ENCODE data around the gene ZNF705A.
A peak's percentile ranks its signal among the peaks of the same experiment; 100 is the strongest.
"Not testable (repeated sequence)": the region's sequence is repeated elsewhere in the genome, so short reads cannot be mapped to it uniquely, and the experiment has no call there.

Gene ZNF705A

DNA sequence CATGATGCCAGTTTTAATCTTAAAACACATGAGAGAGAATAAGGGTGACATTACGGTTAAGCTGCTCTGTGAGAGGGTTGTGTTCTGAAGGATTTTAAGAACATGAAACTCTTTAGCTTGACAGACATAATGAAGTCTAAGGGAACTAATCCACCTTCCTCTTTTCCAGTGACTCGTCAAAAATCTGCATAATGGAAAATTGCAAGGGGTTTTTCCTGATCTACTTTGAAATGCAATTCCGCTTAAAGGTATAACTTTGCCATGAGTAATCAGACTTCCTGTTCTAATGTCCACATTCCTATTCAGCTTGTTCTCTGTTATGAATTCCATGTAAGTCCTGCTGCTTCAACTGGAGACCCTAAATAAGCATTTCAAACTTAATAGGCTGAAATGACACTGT, at the start of gene ZNF705A:
Gene ZNF705A (plus strand): TSS at position 171 of the 400 bp plus-strand sequence. CDS start 15,611 bp downstream, outside the sequence.
- DNase-seq (ENCODE audit: low read depth in 2 of 2), result no peak

DNA sequence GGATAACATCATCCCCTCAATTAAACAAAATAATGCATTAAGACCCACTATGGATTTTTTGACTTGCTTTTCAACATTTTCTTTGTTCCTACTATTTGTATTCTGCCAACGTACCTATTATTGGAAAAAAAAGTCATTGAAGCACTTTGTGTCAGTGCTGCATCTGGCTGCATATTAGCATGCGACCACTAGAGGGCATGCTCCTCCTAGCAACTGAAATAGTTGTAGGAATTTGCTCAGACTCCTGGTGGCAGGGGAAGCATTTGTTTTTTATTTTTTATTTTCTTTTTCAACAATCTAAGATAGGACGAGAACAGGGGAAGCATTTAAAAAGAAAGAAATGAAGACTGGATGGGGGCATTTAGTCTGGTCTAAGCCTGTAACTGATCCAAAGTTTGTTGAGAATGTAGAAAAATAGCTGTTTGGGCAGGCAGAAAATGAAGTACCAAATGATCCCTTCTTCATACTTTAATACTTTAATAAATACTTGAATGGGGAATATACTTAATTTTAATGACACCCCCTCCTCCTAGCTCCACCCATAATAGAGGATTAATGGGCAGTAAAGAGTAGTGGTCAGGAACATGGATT, 47.9 kb upstream of the ZNF705A start:
- peak; percentile 38 to 57 for DNase-seq (ENCODE audit: low read depth in 2 of 2)

DNA sequence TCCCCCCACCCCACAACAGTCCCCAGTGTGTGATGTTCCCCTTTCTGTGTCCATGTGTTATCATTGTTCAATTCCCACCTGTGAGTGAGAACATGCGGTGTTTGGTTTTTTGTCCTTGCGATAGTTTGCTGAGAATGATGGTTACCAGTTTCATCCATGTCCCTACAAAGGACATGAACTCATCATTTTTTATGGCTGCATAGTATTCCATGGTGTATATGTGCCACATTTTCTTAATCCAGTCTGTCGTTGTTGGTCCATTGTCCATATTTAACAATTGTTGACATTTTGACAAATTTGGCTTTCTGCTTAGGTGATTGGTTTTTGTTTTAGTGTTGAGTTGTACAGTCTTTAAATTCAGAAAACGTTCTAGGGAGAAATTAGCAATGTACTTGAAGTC, 43.7 kb upstream of the ZNF705A start:
- DNase-seq (ENCODE audit: low read depth in 2 of 2), result not testable (repeated sequence)

DNA sequence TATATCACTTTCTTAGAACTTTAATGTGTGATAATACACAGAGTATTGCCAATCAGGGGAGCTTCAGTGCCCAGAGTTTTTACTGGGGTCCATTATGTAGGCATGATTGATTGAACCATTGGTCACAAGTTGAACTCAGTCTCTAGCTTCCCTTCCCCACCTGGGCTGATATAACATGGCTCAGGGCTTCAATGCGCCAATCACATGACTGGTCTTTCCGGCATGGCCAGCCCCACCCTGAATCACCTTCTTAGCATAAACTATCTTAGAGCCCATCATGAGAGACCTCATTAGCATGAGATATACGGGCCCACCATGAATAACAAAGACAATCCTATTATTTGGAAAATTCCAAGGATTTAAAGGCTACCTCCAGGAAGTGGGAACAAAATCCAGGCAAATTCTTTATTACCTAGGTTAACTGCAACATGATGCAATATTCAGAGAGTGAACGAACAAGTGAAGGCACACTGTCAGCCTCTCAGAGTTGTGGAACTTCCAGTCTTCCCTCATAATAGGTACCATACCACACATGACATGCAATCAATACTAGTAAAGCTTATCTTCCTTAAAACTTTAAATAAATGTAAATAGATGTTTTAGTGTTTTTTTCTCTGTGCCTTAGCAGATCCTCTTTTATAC, 36.6 kb upstream of the ZNF705A start:
- DNase-seq (ENCODE audit: low read depth in 2 of 2), result no peak

DNA sequence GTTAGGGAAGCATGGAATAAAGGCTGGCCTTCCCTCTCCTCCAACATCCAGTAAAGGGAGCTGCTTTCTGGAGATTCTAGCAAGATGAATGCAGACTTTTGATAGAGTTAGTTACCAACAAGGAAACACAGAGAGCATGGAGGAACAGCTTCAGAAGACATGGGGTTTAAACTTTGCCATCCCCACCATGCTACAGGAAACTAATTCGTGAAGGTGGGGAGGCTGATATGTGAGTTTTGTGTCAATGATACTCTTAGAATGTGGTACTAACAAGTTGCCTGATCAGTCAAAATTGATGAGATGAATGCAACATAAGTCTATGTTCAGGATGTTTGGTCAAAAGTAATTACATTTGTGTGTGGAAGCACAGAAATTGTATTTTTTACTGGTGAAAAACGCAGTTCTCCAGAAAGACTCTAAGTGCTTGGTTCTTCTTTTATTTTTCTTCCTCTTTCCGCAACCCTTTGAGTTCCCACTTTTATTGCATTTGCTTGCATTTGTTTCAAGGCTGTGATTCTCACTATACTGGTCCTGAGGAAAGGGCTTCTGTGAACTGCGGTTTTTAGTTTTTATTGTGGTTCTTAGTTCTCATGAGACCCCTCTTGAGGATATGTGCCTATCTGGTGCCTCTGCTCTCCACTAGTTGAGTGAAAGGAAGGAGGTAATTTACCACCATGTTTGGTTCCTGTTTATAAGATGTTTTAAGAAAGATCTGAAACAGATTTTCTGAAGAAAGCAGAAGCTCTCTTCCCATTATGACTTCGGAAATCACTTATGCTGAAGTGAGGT, 33.5 kb upstream of the ZNF705A start, which contains the start of gene CLEC4A:
Gene CLEC4A (plus strand): TSS at position 494 of the 789 bp plus-strand sequence. CDS start 262 bp downstream, at position 756.
- DNase-seq (ENCODE audit: low read depth in 2 of 2), result no peak

DNA sequence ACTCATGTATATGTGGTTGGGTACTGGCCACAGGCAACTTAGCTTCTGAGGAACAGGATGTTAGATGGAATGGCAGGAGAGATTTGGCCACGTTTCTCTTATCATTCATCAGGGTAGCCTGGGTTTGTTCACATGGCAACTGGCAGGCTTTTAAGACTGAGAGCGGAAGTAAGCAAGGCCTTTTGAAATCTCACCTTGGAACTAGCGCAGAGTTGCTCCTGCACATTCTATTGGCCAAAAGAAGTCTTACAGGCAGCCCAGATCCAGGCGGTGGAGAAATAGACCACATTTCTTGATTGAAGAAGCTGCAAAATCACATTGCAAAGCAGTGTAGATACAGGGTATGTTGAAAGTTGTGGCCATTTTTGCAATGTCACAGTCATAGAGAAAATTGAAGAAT, 29.7 kb upstream of the ZNF705A start:
- no peak for DNase-seq (ENCODE audit: low read depth in 2 of 2)

DNA sequence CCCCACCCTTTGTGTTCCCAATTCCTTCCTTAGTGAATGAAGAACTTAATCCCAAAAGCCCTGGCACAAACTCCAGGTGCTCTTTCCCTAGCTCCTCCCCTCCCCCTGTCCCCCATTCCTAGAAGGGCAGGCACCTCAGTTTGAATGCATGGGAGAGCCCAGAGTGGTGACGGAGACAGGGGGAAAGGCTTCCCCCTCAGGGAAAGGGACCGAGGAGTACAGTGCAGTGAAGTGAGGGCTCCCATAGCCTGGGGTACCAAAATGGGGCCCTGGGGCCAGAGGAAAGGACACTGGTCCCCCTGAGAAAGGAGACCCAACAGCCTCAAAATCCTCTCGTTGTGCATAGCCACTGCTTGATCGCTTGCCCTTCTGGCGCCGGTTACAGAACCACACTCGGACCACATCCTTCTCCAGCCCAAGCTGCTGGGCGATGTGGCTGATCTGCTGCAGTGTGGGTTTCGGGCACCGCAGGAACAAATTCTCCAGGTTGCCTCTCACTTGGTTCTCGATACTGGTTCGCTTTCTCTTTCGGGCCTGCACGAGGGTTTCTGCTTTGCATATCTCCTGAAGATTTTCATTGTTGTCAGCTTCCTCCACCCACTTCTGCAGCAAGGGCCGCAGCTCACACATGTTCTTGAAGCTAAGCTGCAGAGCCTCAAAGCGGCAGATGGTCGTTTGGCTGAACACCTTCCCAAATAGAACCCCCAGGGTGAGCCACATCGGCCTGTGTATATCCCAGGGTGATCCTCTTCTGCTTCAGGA, 23.0 kb upstream of the ZNF705A start:
- DNase-seq (ENCODE audit: low read depth in 2 of 2), result not testable (repeated sequence)

DNA sequence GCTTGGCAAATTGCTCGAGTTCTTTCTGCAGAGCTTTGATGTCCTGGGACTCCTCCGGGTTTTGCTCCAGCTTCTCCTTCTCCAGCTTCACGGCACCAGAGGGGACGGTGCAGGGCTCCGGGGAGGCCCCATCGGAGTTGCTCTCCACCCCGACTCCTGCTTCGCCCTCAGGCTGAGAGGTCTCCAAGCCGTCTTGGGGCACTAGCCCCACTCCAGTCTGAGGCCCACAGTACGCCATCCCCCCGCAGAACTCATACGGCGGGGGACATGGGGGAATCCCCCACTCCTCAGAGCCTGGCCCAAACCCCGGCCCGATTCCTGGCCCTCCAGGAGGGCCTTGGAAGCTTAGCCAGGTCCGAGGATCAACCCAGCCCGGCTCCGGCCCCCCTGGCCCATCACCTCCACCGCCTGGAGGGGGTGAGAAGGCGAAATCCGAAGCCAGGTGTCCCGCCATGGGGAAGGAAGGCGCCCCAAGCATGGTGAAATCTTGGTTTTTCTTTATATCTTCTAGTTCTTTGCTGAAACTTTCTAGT, 22.4 kb upstream of the ZNF705A start:
- DNase-seq (ENCODE audit: low read depth in 2 of 2), result not testable (repeated sequence)

DNA sequence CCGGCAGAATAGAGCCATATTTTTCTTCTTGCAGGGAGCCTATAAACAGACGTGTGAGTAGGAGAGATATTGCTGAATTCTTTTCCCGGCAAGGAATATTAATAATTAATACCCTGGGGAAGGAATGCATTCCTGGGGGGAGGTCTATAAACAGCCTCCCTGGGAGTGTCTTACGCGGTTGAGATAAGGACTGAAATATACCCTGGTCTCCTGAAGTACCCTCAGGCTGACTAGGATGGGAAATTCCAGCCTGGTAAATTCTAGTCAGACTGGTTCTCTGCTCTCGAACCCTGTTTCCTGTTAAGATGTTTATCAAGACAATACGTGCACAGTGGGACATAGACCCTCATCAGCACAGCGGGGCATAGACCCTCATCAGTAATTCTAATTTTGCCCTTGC, 15.2 kb upstream of the ZNF705A start:
- DNase-seq (ENCODE audit: low read depth in 2 of 2), result not testable (repeated sequence)

DNA sequence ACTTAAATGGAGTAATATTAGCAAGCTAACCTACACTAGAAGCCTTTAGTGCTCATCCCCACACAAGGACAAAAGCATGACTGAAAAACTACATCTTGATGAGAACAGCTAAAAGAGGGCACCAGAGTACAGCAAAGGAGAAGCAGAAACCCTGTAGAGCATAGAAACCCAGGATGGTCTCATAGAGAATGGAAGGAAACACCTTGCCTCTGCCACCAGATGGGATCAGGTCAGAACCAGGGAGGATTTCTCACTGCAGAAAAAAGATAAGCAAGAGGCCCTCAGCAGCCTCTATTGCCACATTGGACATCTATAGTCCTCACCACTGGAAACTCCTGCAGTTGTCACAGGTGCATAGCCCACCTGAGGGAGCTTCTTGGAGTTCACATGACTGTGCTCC, 13.6 kb upstream of the ZNF705A start:
- no peak for DNase-seq (ENCODE audit: low read depth in 2 of 2)

DNA sequence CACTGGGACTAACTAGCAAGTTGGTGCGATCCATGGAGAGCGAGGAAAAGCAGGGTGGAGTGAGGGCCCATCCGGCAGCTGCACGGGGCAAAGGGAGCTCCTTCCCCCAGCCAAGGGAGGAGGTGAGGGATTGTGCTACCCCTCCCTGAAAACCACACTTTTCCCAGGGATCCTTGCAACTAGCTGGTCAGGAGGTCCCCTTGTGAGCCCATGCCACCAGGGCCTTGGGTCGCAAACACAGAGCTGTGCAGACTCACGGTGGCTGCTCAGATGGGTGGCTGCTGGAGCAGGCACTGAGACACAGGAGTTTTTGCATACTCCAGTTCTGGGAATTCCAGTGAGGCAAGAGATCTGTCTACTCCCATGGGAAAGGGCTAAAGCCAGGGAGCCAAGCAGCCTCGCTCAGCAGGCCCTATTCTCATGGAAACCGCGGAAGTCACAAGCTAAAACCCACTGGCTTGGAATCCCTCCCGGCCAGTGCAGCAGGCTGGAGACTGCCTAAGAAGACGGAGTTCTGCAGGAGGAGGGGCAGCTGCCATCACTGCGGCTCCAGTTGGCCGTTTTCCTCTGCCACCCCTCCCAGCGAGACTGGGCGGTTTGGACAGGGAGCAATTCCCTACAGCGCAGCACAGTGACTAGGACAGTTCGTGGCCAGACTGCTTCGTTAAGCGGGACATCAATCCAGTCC, 10.9 kb upstream of the ZNF705A start:
- no peak for DNase-seq (ENCODE audit: low read depth in 2 of 2)

DNA sequence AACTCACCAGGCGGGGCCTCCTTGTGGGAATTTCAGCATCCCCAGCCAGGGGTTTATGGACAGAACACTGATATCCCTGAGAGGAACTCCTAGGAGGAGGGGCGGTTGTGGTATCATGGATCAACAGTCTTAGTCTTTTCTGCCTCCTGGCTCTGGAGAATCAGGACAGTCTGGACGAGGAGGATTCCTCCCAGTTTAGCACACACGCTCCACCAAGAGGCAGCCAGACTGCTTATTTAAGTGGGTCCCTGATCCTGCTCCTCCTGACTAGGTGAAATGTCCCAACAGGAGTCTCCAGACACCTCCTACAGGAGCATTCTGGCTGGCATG, 10.4 kb upstream of the ZNF705A start:
- DNase-seq (ENCODE audit: low read depth in 2 of 2), result no peak

DNA sequence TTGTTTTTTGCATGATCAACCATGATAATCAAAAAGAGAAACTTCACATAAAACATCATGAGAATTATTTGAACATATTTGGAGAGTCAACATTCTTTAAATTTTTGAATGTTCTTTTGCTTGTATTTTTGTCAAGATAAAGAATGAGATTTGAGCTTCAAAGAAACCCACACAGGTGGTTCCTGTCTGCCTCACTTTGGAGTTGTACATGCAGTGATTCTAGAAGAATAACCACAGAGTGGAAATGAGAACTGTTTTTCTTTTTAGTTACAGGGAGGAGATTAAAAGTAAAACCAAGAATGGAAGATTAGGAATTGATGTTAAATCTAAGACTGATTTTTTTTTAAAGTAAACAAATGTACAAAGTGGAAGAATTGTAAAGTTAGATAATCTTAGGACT, 2.3 kb upstream of the ZNF705A start:
- no peak for DNase-seq (ENCODE audit: low read depth in 2 of 2)

DNA sequence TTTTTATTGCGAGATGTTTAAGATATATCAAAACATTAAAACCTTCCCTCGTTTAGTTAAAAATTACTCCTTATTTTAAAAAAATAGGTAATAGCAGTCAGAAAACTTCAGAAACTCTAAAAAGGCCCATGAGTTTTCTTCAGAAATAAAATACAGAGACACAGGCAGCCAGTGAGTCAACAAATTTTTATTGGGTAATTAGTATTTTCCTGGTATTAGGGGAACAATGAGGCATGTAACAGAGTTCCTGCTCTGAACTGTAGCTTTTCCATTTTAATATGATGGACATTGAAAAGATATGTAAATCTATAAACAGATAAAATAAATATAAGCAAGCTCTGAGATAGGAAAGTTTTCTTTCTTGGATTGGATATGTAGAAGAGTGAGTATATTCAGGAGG, 399 bp upstream of the ZNF705A start:
- no peak for DNase-seq (ENCODE audit: low read depth in 2 of 2)

DNA sequence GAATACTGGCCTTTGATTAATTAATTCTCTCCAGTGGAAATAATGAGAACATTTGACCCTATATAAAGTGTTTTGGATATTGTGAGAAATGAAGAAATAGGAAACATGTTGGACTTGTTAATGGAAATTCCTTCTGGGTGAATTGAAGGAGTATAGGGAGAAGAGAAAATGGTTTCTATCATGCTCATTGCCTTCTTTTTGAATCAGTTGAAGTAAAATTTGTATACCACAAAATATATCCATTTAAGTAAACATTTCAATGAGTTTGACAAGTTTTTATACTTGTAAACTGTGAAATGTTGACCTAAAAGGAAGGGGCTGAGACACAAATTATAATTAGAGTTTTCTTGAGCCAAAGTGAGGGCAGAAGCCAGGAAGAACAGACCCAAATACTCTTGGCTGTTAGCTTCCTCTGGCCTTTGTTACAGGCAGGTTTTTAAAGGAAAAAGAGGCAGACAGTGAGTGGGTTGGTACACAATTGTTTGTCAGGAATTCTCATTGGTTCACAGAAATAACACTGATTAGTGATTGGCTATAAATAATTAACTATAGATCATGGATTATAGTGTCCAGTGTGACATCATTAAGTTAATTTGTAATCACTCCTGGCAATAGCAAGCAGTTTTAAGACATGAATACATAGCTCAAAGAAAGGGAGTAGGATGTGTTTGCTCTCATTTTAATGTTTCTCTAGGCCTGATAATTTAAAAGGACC, 826 bp downstream of the ZNF705A start:
- DNase-seq (ENCODE audit: low read depth in 2 of 2), result no peak

DNA sequence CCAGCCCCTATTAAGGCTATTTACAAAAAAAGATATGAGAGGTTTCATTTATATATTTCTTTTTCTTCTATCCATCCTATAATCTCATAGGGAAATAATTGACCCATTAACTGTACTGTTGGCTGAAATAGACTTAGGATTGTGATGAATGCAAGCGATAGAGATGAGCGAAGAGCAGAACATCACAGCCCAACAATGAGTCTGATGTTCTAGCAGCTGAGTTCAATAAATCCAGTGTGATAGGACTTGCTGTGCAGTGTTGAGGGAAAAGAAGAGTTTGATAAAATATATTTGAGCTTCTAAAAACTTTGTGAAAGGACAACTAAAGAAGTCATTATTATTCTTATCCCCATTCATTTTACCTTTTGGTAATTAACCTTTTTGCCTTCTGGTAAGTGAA, 16.1 kb downstream of the ZNF705A start:
- DNase-seq (ENCODE audit: low read depth in 2 of 2), result not testable (repeated sequence)

DNA sequence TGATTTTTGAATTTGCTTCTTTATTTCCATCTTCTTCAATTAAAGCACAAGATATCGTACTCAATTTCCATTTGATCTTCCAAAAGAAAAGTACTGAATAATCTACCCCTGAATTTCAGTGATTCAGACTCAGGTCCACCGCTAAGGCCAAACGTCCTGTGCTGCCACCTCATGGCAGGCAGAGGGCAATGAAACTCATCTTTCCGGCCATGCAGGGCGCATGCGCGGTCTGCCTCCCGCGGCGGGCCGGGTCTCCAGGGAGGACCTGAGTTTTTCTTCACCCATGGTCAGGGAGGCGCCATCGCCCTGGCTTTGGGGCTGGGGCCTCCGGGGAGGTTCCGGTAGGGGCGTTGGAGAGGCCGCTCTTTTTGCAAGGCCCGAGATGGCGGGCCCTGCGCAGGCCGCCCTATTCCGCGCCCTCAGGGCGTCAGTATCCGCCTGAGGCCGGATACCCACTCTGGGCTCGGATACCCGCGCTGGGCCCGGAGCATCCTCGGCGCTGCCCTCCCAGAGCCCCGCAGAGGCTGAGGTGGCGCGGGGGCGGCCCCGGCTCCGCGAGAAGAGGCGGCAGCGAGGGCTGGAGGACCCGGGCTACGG, 23.3 kb downstream of the ZNF705A start:
- peak; percentile 13 to 29 for DNase-seq (ENCODE audit: low read depth in 2 of 2)

DNA sequence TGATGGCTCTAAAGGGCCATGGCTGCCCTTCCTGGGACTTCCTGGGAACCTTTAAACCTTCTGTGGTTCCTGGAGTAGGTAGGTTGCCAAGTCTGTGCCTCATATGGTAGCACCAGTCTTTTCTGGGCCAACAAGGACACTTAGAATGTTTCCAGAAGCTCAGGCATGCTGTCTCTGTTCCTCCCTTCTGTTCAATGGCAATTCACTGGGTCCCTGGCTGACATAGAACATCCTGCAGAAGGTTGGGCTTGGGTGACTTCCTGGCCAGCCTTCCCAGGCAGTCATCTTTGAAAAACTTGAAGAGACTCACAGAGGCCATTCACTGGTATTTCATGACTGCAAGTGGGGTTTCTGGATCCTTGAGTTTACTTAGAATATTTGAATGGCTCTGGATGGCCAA, 24.5 kb downstream of the ZNF705A start:
- not testable (repeated sequence) for DNase-seq (ENCODE audit: low read depth in 2 of 2)

DNA sequence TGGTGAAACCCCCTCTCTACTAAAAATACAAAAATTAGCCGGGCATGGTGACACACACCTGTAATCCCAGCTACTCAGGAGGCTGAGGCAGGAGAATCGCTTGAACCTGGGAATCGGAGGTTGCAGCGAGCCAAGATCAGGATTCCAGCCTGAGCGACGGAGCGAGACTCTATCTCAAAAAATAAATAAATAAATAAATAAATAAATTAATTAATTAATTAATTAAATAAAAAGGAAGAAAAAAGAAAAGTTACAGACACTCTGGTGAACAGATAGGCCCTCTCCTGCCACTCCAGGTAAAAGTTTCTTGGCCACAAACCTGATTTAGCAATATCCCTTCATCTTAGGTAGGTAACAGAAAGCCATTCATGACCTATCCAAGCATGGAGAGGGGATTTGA, 26.1 kb downstream of the ZNF705A start:
- DNase-seq (ENCODE audit: low read depth in 2 of 2), result not testable (repeated sequence)

DNA sequence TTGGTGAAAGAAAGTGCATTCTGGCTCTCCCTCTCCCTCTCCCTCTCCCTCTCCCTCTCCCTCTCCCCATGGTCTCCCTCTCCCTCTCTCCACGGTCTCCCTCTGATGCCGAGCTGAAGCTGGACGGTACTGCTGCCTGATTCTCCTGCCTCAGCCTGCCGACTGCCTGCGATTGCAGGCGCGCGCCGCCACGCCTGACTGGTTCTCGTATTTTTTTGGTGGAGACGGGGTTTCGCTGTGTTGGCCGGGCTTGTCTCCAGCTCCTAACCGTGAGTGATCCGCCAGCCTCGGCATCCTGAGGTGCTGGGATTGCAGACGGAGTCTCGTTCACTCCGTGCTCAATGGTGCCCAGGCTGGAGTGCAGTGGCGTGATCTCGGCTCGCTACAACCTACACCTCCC, 26.5 kb downstream of the ZNF705A start:
- DNase-seq (ENCODE audit: low read depth in 2 of 2), result not testable (repeated sequence)
